Tibial nerve (tissue), 4 donors: ENCODE data around the gene SUMO1.

Experiments
- EP300 ChIP-seq, 2 donors: sonication (generic); formaldehyde crosslinking; IDR thresholded peaks; one replicate each; pipeline ENCODE4 v1.6.1; 2017; ENCODE audit warnings: antibody characterized with exemption in 2 of 2, mild to moderate bottlenecking in 1 of 2
- POLR2A ChIP-seq, 2 donors: fragments of 450-650 bp; IDR thresholded peaks; one replicate each; pipeline ENCODE4 v1.6.1; 2017; ENCODE audit warnings: antibody characterized with exemption in 2 of 2, mild to moderate bottlenecking in 2 of 2, moderate library complexity in 2 of 2
- TF ChIP-seq, protein P1 (sequence below), 5 experiments: fragments of 200-600 bp in 3 of 5; fragments of 450-650 bp in 2 of 5; sonication (generic) in 3 of 5; IDR thresholded peaks; one replicate each; pipeline ENCODE4 v1.5.1; 2016 to 2019; ENCODE audit warnings: antibody characterized with exemption in 5 of 5, mild to moderate bottlenecking in 3 of 5, moderate library complexity in 2 of 5

DNA sequence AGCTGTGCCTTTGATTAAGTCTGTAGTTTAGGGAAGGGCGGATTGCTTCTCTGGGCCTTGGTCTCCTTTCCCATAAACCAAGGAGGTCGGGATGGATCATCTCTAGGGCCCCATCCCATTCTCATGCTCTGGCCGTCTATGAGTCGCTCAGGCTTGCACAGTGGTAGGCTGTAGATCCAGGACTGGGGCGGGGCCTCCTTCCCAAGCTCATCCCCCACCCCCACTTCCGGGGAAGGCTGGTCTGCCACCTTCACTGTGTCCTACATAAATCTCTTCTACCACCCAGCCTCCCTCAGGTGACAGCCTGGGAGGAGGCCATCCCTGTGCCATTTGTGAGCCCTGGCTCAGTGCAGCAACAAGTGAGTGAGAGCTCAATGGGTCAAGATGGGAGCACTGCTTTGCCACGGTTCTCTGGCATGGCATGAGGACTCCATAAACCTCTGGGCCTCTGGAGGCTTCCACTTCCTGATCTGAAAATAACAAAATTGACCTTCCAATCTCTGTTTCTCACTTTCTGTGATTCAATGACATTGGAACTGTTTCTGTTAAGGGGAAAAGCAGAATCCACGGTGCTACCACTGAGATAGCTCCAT, 68.5 kb downstream of the SUMO1 start:
- TF ChIP-seq, protein P1, sequence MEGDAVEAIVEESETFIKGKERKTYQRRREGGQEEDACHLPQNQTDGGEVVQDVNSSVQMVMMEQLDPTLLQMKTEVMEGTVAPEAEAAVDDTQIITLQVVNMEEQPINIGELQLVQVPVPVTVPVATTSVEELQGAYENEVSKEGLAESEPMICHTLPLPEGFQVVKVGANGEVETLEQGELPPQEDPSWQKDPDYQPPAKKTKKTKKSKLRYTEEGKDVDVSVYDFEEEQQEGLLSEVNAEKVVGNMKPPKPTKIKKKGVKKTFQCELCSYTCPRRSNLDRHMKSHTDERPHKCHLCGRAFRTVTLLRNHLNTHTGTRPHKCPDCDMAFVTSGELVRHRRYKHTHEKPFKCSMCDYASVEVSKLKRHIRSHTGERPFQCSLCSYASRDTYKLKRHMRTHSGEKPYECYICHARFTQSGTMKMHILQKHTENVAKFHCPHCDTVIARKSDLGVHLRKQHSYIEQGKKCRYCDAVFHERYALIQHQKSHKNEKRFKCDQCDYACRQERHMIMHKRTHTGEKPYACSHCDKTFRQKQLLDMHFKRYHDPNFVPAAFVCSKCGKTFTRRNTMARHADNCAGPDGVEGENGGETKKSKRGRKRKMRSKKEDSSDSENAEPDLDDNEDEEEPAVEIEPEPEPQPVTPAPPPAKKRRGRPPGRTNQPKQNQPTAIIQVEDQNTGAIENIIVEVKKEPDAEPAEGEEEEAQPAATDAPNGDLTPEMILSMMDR (IDR thresholded peaks at IDR 0.05): no peak
- TF ChIP-seq POLR2A (IDR thresholded peaks at IDR 0.05) (no peak), EP300 (IDR thresholded peaks at IDR 0.05) (no peak)
